ENCODE results near the gene MGAT5B. TPM values are rescaled to one million over a fixed set of nuclear protein-coding genes. Genes with fewer than 3 reads are reported as not detected.

MGAT5B gene
- total RNA-seq, 1 donor from 2014 or later = 1.8 TPM

DNA sequence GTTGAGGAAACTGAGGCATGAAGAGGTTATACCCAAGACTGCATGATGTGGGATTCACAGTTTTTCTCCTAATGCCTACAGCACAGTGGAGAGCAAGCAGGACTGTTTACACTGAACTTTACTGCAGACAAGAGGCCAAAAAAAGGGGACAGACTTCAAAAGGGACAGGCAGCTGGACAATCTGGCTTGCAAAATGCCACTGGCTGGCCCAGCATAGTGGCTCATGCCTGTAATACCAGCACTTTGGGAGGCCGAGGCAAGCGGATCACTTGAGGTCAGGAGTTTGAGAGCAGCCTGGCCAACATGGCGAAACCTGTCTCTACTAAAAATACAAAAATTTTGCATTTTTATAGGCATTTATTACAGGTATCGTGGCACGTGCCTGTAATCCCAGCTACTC, 2.0 kb upstream of the MGAT5B start:
- TF ChIP-seq EZH2phosphoT487 (IDR thresholded peaks at IDR 0.05) (no peak), EZH2 (IDR thresholded peaks at IDR 0.05) (no peak)
- TF ChIP-seq, protein P1, sequence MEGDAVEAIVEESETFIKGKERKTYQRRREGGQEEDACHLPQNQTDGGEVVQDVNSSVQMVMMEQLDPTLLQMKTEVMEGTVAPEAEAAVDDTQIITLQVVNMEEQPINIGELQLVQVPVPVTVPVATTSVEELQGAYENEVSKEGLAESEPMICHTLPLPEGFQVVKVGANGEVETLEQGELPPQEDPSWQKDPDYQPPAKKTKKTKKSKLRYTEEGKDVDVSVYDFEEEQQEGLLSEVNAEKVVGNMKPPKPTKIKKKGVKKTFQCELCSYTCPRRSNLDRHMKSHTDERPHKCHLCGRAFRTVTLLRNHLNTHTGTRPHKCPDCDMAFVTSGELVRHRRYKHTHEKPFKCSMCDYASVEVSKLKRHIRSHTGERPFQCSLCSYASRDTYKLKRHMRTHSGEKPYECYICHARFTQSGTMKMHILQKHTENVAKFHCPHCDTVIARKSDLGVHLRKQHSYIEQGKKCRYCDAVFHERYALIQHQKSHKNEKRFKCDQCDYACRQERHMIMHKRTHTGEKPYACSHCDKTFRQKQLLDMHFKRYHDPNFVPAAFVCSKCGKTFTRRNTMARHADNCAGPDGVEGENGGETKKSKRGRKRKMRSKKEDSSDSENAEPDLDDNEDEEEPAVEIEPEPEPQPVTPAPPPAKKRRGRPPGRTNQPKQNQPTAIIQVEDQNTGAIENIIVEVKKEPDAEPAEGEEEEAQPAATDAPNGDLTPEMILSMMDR (IDR thresholded peaks at IDR 0.05) = no peak
- Mint-ChIP-seq H3K27ac (no peak overlapping the region), H3K4me1 (peaks cover 19% of the 10 kb centered on the region), H3K27me3 (ENCODE audit: insufficient read depth, low read depth) (peaks cover 9% of the 10 kb centered on the region), H3K9me3 (peaks cover 2% of the 10 kb centered on the region), H3K36me3 (no peaks in the 10 kb centered on the region), H3K4me3 (peak overlapping the region; percentile 55)
- peaks cover 25% of the 10 kb centered on the region for H4K20me1 ChIP-seq (ENCODE audit: low read depth)
- H3K36me3 ChIP-seq = no peaks in the 10 kb centered on the region
- no peak overlapping the region for H3K4me3 ChIP-seq
- DNase-seq (ENCODE audit: low spot score) = no peak
- peaks cover 41% of the 10 kb centered on the region for H3K27me3 ChIP-seq
- H3K4me2 ChIP-seq = no peak overlapping the region
- no peaks in the 10 kb centered on the region for H3K9me3 ChIP-seq (ENCODE audit: low read depth)
- no peak overlapping the region for H3K9ac ChIP-seq
- no peak overlapping the region for H3K27ac ChIP-seq
- no peaks in the 10 kb centered on the region for H3K79me2 ChIP-seq (ENCODE audit: low read depth)
- H3K4me1 ChIP-seq = peaks cover 9% of the 10 kb centered on the region
- no peaks in the 10 kb centered on the region for H3F3A ChIP-seq (ENCODE audit: low read depth)
- no peak overlapping the region for H2AFZ ChIP-seq (replicated peaks)

DNA sequence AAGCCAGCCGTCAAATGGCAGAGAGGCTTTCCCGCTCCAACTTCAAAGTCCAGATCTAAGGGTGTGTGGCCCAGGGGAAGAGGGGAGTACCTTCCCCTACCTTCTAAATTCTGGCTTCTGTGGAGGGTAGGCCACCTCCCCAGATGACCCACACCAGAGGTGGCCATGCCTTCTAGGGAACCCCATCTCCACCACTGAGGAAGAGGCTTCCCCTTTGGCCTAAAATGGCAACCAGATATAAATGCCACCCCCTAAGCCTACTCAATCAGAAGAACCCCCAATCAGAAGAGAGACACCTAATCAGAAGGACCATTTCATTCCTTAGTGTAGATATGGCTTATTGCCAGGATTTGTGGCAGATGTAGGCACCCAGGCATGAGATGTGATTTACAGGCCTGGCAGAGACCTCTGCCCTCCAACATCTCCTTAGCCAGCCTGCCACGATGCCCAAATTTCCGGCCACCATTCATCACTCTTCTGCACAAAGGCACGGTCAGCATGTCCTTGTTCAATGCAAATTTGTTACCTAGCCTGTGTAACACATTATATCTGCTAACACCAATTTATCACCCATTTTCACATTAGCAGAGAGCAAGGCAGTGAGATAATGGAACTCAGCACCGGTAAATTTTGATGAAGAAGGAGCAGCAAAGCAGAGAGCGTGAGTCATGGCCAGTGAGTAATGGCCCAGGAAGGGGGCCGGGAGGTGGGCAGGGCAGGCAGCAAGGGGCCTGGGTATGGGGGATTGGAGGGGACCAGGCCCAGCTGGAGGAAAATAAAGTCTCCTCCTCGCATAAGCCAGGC, 1.2 kb upstream of the MGAT5B start:
- Histone ChIP-seq H3K27me3 (peaks cover 43% of the 10 kb centered on the region), H3K36me3 (no peaks in the 10 kb centered on the region), H3K9me3 (ENCODE audit: low read depth) (no peaks in the 10 kb centered on the region), H3K4me1 (peaks cover 9% of the 10 kb centered on the region), H3F3A (ENCODE audit: low read depth) (no peaks in the 10 kb centered on the region), H2AFZ (replicated peaks) (no peak overlapping the region), H4K20me1 (ENCODE audit: low read depth) (peaks cover 32% of the 10 kb centered on the region), H3K4me3 (no peak overlapping the region), H3K4me2 (no peak overlapping the region), H3K79me2 (ENCODE audit: low read depth) (no peaks in the 10 kb centered on the region), H3K27ac (no peak overlapping the region), H3K9ac (no peak overlapping the region)
- Mint-ChIP-seq H3K27ac (no peak overlapping the region), H3K9me3 (peaks cover 2% of the 10 kb centered on the region), H3K36me3 (no peaks in the 10 kb centered on the region), H3K4me3 (peak overlapping the region; percentile 92), H3K27me3 (ENCODE audit: insufficient read depth, low read depth) (peaks cover 9% of the 10 kb centered on the region), H3K4me1 (peaks cover 16% of the 10 kb centered on the region)
- DNase-seq (ENCODE audit: low spot score) = no peak
- TF ChIP-seq EZH2phosphoT487 (IDR thresholded peaks at IDR 0.05) (no peak), EZH2 (IDR thresholded peaks at IDR 0.05) (no peak)
- TF ChIP-seq, protein P1 (IDR thresholded peaks at IDR 0.05) = no peak

DNA sequence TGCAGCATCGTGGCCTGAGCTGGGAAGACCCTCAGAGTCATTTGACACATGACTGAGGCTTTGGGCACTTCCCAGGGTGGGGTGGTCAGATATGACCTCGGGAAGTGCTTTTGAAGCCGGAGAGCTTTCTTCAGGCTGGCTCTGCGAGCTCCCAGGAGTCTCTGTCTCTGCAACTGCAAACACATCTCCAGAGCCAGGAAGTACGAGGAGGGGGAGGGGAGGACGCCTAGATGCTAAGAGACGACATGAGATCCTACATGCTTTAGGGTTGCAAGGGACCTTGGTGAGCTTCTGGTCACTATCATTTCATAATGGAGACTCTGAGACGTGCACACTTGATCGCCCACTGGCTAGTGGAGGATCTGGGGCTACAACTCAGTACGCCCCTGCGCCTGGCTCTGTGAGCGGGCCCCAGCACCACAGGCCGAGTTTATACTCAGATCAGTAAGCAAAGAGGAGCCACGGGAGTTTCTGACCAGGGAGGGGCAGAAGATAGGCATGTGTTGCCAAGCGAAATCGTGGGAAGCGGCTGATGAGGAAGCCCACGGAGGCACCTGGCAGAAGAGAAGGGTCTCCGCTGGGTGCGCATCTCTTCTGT, 527 bp upstream of the MGAT5B start:
- no peak for DNase-seq (ENCODE audit: low spot score)
- Mint-ChIP-seq H3K36me3 (no peaks in the 10 kb centered on the region), H3K4me3 (peak overlapping the region; percentile 92), H3K9me3 (peaks cover 2% of the 10 kb centered on the region), H3K27me3 (ENCODE audit: insufficient read depth, low read depth) (peaks cover 9% of the 10 kb centered on the region), H3K27ac (peak overlapping the region; percentile 93), H3K4me1 (peaks cover 15% of the 10 kb centered on the region)
- no peaks in the 10 kb centered on the region for H3K79me2 ChIP-seq (ENCODE audit: low read depth)
- no peaks in the 10 kb centered on the region for H3K9me3 ChIP-seq (ENCODE audit: low read depth)
- H3K27ac ChIP-seq = no peak overlapping the region
- H3K36me3 ChIP-seq = no peaks in the 10 kb centered on the region
- H4K20me1 ChIP-seq (ENCODE audit: low read depth) = peaks cover 38% of the 10 kb centered on the region
- H3K9ac ChIP-seq = no peak overlapping the region
- H3K27me3 ChIP-seq = peaks cover 43% of the 10 kb centered on the region
- H3K4me1 ChIP-seq = peaks cover 9% of the 10 kb centered on the region
- no peaks in the 10 kb centered on the region for H3F3A ChIP-seq (ENCODE audit: low read depth)
- H2AFZ ChIP-seq (replicated peaks) = peak overlapping the region; percentile 94
- peak overlapping the region; percentile 57 for H3K4me3 ChIP-seq
- TF ChIP-seq EZH2phosphoT487 (IDR thresholded peaks at IDR 0.05) (no peak), EZH2 (IDR thresholded peaks at IDR 0.05) (no peak)
- TF ChIP-seq, protein P1 (IDR thresholded peaks at IDR 0.05) = no peak
- H3K4me2 ChIP-seq = peak overlapping the region; percentile 78
